Measurements from ENCODE around the gene PLA2G4D. TPM values are rescaled to one million over a fixed set of nuclear protein-coding genes. Genes with fewer than 3 reads are reported as not detected.

Gene PLA2G4D
- total RNA-seq, 1 experiment from 2014 or later = not detected

- TF ChIP-seq TCF7L2 (IDR thresholded peaks at IDR 0.05; ENCODE audit: low read depth, low read length) = no peak
- TF ChIP-seq REST (IDR thresholded peaks at IDR 0.05; ENCODE audit: insufficient read depth in 1 of 2, low read depth in 2 of 2, low read length in 1 of 2) = no peak
- TF ChIP-seq SIN3A (IDR thresholded peaks at IDR 0.05; ENCODE audit: borderline replicate concordance, insufficient read depth, low read depth, low read length) = no peak
- no peak for TF ChIP-seq POLR2AphosphoS5 (IDR thresholded peaks at IDR 0.05; ENCODE audit: low read depth, low read length)
- TF ChIP-seq CTCF (IDR thresholded peaks at IDR 0.05) = no peak
Measured at GRCh38 chr15:42080186-42080918, 14.0 kb downstream of the PLA2G4D start.

GRCh38 chr15:42079401-42079908, 14.9 kb downstream of the PLA2G4D start:
- ATAC-seq (no peak), DNase-seq (ENCODE audit: low read depth, low spot score) (no peak)
- ChIA-PET POLR2A (no interaction called here), CTCF (no interaction called here)
- H3K4me3 ChIP-seq (ENCODE audit: low read depth in 2 of 2, low read length in 2 of 2) = no peak overlapping the region
- intact Hi-C loops (cut with micrococcal nuclease; ENCODE audit: unreplicated experiment) (no loop called here), in situ Hi-C loops (cut with HindIII; ENCODE audit: low pct_unique_long_range_greater_than_20kb, low sequenced_read_pairs) (no loop called here)
- TF ChIP-seq CTCF (IDR thresholded peaks at IDR 0.05) (no peak), TCF7L2 (IDR thresholded peaks at IDR 0.05; ENCODE audit: low read depth, low read length) (no peak), SIN3A (IDR thresholded peaks at IDR 0.05; ENCODE audit: borderline replicate concordance, insufficient read depth, low read depth, low read length) (no peak), POLR2AphosphoS5 (IDR thresholded peaks at IDR 0.05; ENCODE audit: low read depth, low read length) (no peak), REST (IDR thresholded peaks at IDR 0.05; ENCODE audit: insufficient read depth in 1 of 2, low read depth in 2 of 2, low read length in 1 of 2) (no peak)
- no peaks in the 10 kb centered on the region for H3K27me3 ChIP-seq (ENCODE audit: control insufficient read depth, insufficient read depth, low read length)
- no TSS peak for BruUV-seq (replicated peaks)
- no peaks in the 10 kb centered on the region for H3K9me3 ChIP-seq (ENCODE audit: control insufficient read depth, insufficient read depth, low read depth, low read length)
- H3K27ac ChIP-seq (ENCODE audit: low read length) = no peak overlapping the region
- H3K4me1 ChIP-seq (ENCODE audit: control insufficient read depth, insufficient read depth, low read length) = no peaks in the 10 kb centered on the region
- H3K36me3 ChIP-seq (ENCODE audit: control insufficient read depth, insufficient read depth, low read length) = no peaks in the 10 kb centered on the region

More at GRCh38 chr15:42080186-42080918, 14.0 kb downstream of the PLA2G4D start:
- in situ Hi-C loops (cut with HindIII; ENCODE audit: low pct_unique_long_range_greater_than_20kb, low sequenced_read_pairs) (no loop called here), intact Hi-C loops (cut with micrococcal nuclease; ENCODE audit: unreplicated experiment) (no loop called here)
- Histone ChIP-seq H3K4me3 (ENCODE audit: low read depth in 2 of 2, low read length in 2 of 2) (no peak overlapping the region), H3K27me3 (ENCODE audit: control insufficient read depth, insufficient read depth, low read length) (no peaks in the 10 kb centered on the region), H3K4me1 (ENCODE audit: control insufficient read depth, insufficient read depth, low read length) (no peaks in the 10 kb centered on the region), H3K27ac (ENCODE audit: low read length) (no peak overlapping the region), H3K36me3 (ENCODE audit: control insufficient read depth, insufficient read depth, low read length) (no peaks in the 10 kb centered on the region), H3K9me3 (ENCODE audit: control insufficient read depth, insufficient read depth, low read depth, low read length) (no peaks in the 10 kb centered on the region)
- BruUV-seq (replicated peaks) = no TSS peak
- ChIA-PET CTCF (no interaction called here), POLR2A (no interaction called here)
- DNase-seq (ENCODE audit: low read depth, low spot score) = no peak
- no peak for ATAC-seq
